Chondrocyte (in vitro differentiated cells): Measurements from ENCODE around the gene MICAL3. TPM values are rescaled to one million over a fixed set of nuclear protein-coding genes. Genes with fewer than 3 reads are reported as not detected.

ENCODE experiments used
- DNase-seq: peaks from one replicate; pipeline ENCODE4 v3.0.0; 2021; ENCODE audit warnings: mixed read lengths, low spot score
- H3K27ac Mint-ChIP-seq: one replicate; pipeline ENCODE4 v1.8.0; 2021; ENCODE audit warnings: mild to moderate bottlenecking, moderate library complexity, mixed read lengths; ENCODE audit not compliant: unreplicated experiment
- H3K27me3 Mint-ChIP-seq: 2 replicates; pipeline ENCODE4 v1.8.0; 2021; ENCODE audit warnings: low read depth, mixed read lengths
- H3K36me3 Mint-ChIP-seq: 2 replicates; pipeline ENCODE4 v1.8.0; 2021; ENCODE audit warnings: low read depth, mixed read lengths
- H3K4me1 Mint-ChIP-seq: 2 replicates; pipeline ENCODE4 v1.8.0; 2021; ENCODE audit warnings: low read depth, mild to moderate bottlenecking, mixed read lengths
- H3K4me3 Mint-ChIP-seq: one replicate; pipeline ENCODE4 v1.8.0; 2021; ENCODE audit warnings: mild to moderate bottlenecking, moderate library complexity, mixed read lengths; ENCODE audit not compliant: unreplicated experiment
- H3K9me3 Mint-ChIP-seq: 2 replicates; pipeline ENCODE4 v1.8.0; 2021; ENCODE audit warnings: low read depth, mixed read lengths
- total RNA-seq: library from RNA; stranded (reverse); gene quantifications from 3 replicates; pipeline ENCODE4 v1.2.1, GENCODE V29; 2021
- TF ChIP-seq, protein P1 (sequence below): fragments of 200-600 bp; sonication (generic); IDR thresholded peaks from 2 replicates; pipeline ENCODE4 v1.5.0; 2021; ENCODE audit warnings: antibody characterized with exemption, mild to moderate bottlenecking, moderate library complexity

The MICAL3 gene
- total RNA-seq, 1 donor from 2014 or later = 68.2 TPM

DNA sequence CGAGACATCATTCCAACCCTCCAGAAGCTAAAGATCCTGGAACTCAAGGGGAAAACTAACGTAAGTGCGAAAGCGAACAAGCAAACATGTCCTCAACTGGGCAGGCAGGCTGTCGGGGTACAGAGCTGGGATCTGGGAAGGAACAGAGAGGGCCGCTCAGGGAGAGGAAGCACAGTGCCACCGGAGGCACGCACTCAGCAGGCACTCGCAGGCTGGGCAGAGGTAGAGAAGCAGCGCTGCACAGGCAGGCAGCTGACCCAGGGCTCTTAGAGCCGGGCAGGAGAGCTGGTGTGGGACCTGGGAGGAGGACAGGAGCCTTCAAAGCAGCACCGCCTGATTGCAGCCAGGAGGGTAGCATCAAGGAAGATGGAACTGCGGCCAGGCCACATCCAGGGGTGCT lies 62.2 kb downstream of the MICAL3 start:
- Mint-ChIP-seq H3K4me1 (peaks cover 30% of the 10 kb centered on the region), H3K4me3 (no peak overlapping the region), H3K36me3 (no peaks in the 10 kb centered on the region), H3K27me3 (no peaks in the 10 kb centered on the region), H3K27ac (no peak overlapping the region), H3K9me3 (no peaks in the 10 kb centered on the region)
- TF ChIP-seq, protein P1, sequence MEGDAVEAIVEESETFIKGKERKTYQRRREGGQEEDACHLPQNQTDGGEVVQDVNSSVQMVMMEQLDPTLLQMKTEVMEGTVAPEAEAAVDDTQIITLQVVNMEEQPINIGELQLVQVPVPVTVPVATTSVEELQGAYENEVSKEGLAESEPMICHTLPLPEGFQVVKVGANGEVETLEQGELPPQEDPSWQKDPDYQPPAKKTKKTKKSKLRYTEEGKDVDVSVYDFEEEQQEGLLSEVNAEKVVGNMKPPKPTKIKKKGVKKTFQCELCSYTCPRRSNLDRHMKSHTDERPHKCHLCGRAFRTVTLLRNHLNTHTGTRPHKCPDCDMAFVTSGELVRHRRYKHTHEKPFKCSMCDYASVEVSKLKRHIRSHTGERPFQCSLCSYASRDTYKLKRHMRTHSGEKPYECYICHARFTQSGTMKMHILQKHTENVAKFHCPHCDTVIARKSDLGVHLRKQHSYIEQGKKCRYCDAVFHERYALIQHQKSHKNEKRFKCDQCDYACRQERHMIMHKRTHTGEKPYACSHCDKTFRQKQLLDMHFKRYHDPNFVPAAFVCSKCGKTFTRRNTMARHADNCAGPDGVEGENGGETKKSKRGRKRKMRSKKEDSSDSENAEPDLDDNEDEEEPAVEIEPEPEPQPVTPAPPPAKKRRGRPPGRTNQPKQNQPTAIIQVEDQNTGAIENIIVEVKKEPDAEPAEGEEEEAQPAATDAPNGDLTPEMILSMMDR = no peak
- no peak for DNase-seq

- Mint-ChIP-seq H3K9me3 (no peaks in the 10 kb centered on the region), H3K27ac (no peak overlapping the region), H3K27me3 (no peaks in the 10 kb centered on the region), H3K4me1 (peaks cover 25% of the 10 kb centered on the region), H3K36me3 (no peaks in the 10 kb centered on the region), H3K4me3 (no peak overlapping the region)
- no peak for DNase-seq
- TF ChIP-seq, protein P1 = no peak
Observed at GRCh38 chr22:17961446-17961729, 63.0 kb downstream of the MICAL3 start.

GRCh38 chr22:17960695-17961445 lies 63.5 kb downstream of the MICAL3 start:
- Mint-ChIP-seq H3K4me3 (no peak overlapping the region), H3K36me3 (no peaks in the 10 kb centered on the region), H3K27ac (no peak overlapping the region), H3K9me3 (no peaks in the 10 kb centered on the region), H3K27me3 (no peaks in the 10 kb centered on the region), H3K4me1 (peaks cover 22% of the 10 kb centered on the region)
- no peak for DNase-seq
- TF ChIP-seq, protein P1 = no peak

GRCh38 chr22:17960011-17960410 lies 64.3 kb downstream of the MICAL3 start:
- Mint-ChIP-seq H3K4me3 (no peak overlapping the region), H3K36me3 (peaks cover 1% of the 10 kb centered on the region), H3K4me1 (peaks cover 27% of the 10 kb centered on the region), H3K9me3 (no peaks in the 10 kb centered on the region), H3K27me3 (no peaks in the 10 kb centered on the region), H3K27ac (no peak overlapping the region)
- DNase-seq = no peak
- TF ChIP-seq, protein P1 = no peak

DNA sequence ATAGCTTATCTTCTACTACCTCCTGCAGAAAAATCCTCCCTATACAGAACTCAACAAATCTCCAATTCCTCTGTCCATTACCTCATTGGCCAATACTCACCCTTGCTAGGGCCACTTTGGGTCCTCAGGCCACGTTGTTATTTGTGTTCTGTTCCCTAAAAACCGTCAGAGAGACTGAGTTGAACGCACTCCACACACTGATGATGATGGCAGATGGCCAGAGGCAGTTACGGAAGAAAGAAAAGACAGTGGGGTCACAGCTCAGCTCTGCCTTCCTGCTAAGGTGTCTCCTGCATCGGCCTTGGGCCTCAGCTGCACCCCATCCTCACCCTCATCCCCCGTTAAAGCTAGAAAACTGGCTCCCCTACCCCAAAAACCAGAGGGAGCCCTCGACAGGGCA lies 66.2 kb downstream of the MICAL3 start:
- Mint-ChIP-seq H3K4me3 (no peak overlapping the region), H3K4me1 (peaks cover 19% of the 10 kb centered on the region), H3K27me3 (no peaks in the 10 kb centered on the region), H3K36me3 (peaks cover 1% of the 10 kb centered on the region), H3K27ac (no peak overlapping the region), H3K9me3 (no peaks in the 10 kb centered on the region)
- DNase-seq = no peak
- TF ChIP-seq, protein P1 = no peak
